Stimulated activated CD8-positive, alpha-beta memory T cell treated with anti-CD3 and anti-CD28 coated beads, Interleukin-4, amount 100 ng/mL, for 24 hours (primary cell): ENCODE measurements around the gene HLA-B.
A peak's percentile ranks its signal among the peaks of the same experiment; 100 is the strongest.
"Not testable (repeated sequence)": the region's sequence is repeated elsewhere in the genome, so short reads cannot be mapped to it uniquely, and the experiment has no call there.

ENCODE experiments used
- DNase-seq: peaks from one replicate; pipeline ENCODE4 v3.0.0-alpha.2; 2020; ENCODE audit warnings: low read depth

HLA-B gene

GRCh38 chr6:31383149-31383548 is 26.2 kb upstream of the HLA-B start:
- DNase-seq: no peak

- DNase-seq: no peak
Measured at GRCh38 chr6:31381666-31382065, 24.7 kb upstream of the HLA-B start.

- no peak for DNase-seq
Measured at GRCh38 chr6:31379850-31380249, 22.9 kb upstream of the HLA-B start.

- no peak for DNase-seq
Measured at GRCh38 chr6:31378721-31379103, 21.7 kb upstream of the HLA-B start.

GRCh38 chr6:31378062-31378720 is 21.2 kb upstream of the HLA-B start:
- DNase-seq: no peak

GRCh38 chr6:31377029-31377428 is 20.1 kb upstream of the HLA-B start:
- DNase-seq: no peak

- DNase-seq: no peak
Measured at GRCh38 chr6:31375699-31376098, 18.7 kb upstream of the HLA-B start.

GRCh38 chr6:31374118-31374517 is 17.1 kb upstream of the HLA-B start:
- not testable (repeated sequence) for DNase-seq

GRCh38 chr6:31368461-31368860 is 11.5 kb upstream of the HLA-B start:
- DNase-seq: no peak

GRCh38 chr6:31366693-31367470 is 9.9 kb upstream of the HLA-B start:
- DNase-seq: peak; percentile 72

GRCh38 chr6:31365864-31366263 is 8.9 kb upstream of the HLA-B start:
- no peak for DNase-seq

- no peak for DNase-seq
Measured at GRCh38 chr6:31363811-31364210, 6.8 kb upstream of the HLA-B start.

GRCh38 chr6:31362751-31363150 is 5.8 kb upstream of the HLA-B start:
- no peak for DNase-seq

- no peak for DNase-seq
Measured at GRCh38 chr6:31359581-31359980, 2.6 kb upstream of the HLA-B start.

- DNase-seq: no peak
Measured at GRCh38 chr6:31358302-31358701, 1.3 kb upstream of the HLA-B start.

- DNase-seq: no peak
Measured at GRCh38 chr6:31357886-31358285, 907 bp upstream of the HLA-B start.

- DNase-seq: no peak
Measured at GRCh38 chr6:31356216-31356945, 598 bp downstream of the HLA-B start.

GRCh38 chr6:31355583-31355948 is 1.4 kb downstream of the HLA-B start:
- no peak for DNase-seq

GRCh38 chr6:31354864-31355582 is 2.0 kb downstream of the HLA-B start:
- DNase-seq: no peak

GRCh38 chr6:31354158-31354863 is 2.7 kb downstream of the HLA-B start:
- no peak for DNase-seq

- DNase-seq: no peak
Measured at GRCh38 chr6:31353384-31353945, 3.5 kb downstream of the HLA-B start.
